IMR-90 (cell line): ENCODE results near the gene H2AZ1.

Source experiments
- RFX5 ChIP-seq: IDR thresholded peaks from 2 replicates; pipeline ENCODE4 v1.8.0; 2012; ENCODE audit warnings: low read depth, mild to moderate bottlenecking, low read length, moderate library complexity
- TF ChIP-seq, protein P1 (sequence below): conservative IDR thresholded peaks from 2 replicates; pipeline ENCODE4 v1.5.1; 2012; ENCODE audit warnings: mild to moderate bottlenecking, low read depth, low read length, improper control_type of control experiment

DNA sequence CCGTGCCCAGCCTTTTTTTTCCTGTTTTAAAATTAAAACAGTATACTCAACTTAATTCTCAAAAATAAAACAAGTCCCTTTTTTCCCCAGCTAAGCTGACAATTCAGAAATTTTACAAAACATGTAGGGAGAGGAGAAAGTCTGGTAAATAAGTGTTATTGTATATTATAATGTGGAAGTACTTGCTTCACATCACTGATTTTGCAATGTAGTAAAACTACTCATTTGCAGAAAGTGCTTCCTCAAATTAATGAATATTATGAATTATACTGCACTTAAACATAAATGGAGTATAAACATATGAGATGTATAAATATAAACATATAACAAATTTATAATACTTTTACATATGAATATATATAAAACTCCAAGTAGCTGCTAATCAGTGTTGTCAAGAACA is 11.6 kb upstream of the H2AZ1 start:
- no peak for TF ChIP-seq RFX5
- TF ChIP-seq, protein P1, sequence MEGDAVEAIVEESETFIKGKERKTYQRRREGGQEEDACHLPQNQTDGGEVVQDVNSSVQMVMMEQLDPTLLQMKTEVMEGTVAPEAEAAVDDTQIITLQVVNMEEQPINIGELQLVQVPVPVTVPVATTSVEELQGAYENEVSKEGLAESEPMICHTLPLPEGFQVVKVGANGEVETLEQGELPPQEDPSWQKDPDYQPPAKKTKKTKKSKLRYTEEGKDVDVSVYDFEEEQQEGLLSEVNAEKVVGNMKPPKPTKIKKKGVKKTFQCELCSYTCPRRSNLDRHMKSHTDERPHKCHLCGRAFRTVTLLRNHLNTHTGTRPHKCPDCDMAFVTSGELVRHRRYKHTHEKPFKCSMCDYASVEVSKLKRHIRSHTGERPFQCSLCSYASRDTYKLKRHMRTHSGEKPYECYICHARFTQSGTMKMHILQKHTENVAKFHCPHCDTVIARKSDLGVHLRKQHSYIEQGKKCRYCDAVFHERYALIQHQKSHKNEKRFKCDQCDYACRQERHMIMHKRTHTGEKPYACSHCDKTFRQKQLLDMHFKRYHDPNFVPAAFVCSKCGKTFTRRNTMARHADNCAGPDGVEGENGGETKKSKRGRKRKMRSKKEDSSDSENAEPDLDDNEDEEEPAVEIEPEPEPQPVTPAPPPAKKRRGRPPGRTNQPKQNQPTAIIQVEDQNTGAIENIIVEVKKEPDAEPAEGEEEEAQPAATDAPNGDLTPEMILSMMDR = no peak
